Anterior cingulate cortex (tissue), 58 donors: Measurements from ENCODE around the gene KRT8.
"Not testable (repeated sequence)": the region's sequence is repeated elsewhere in the genome, so short reads cannot be mapped to it uniquely, and the experiment has no call there.

Experiments
- DNase-seq, 58 donors: peaks; one replicate each; lab custom pipeline; 2025; lab: John Stamatoyannopoulos, UW

Gene KRT8

GRCh38 chr12:52904509-52905300 is at the start of gene KRT8:
TSS of gene KRT8 (minus strand) at chr12:52905076. CDS start at chr12:52904981, 95 bp downstream.
- DNase-seq, result not testable (repeated sequence)

GRCh38 chr12:52953181-52953841 is 48.4 kb upstream of the KRT8 start:
- DNase-seq, result no peak

- DNase-seq, result no peak
Observed at GRCh38 chr12:52952076-52952801, 47.4 kb upstream of the KRT8 start.

- DNase-seq, result no peak
Observed at GRCh38 chr12:52951640-52952039, 46.8 kb upstream of the KRT8 start.

GRCh38 chr12:52951126-52951525 is 46.2 kb upstream of the KRT8 start:
- DNase-seq, result no peak

GRCh38 chr12:52950553-52950952 is 45.7 kb upstream of the KRT8 start:
- DNase-seq, result no peak

GRCh38 chr12:52949413-52950331 is 44.8 kb upstream of the KRT8 start:
- no peak for DNase-seq

GRCh38 chr12:52947738-52948423 is 43.0 kb upstream of the KRT8 start:
- DNase-seq, result no peak

GRCh38 chr12:52946797-52947547 is 42.1 kb upstream of the KRT8 start:
- DNase-seq, result no peak

GRCh38 chr12:52946334-52946733 is 41.5 kb upstream of the KRT8 start:
- DNase-seq, result no peak

- DNase-seq, result no peak
Observed at GRCh38 chr12:52945389-52946232, 40.7 kb upstream of the KRT8 start.

- no peak for DNase-seq
Observed at GRCh38 chr12:52944683-52945388, 40.0 kb upstream of the KRT8 start.

- no peak for DNase-seq
Observed at GRCh38 chr12:52942901-52943181, 38.0 kb upstream of the KRT8 start.

GRCh38 chr12:52942066-52942900 is 37.4 kb upstream of the KRT8 start:
- no peak for DNase-seq

GRCh38 chr12:52929538-52929937 is 24.7 kb upstream of the KRT8 start:
- DNase-seq, result no peak

- DNase-seq, result no peak
Observed at GRCh38 chr12:52927964-52928363, 23.1 kb upstream of the KRT8 start.
